Calu3 (cell line): ENCODE results near the gene FOXF2. TPM values are rescaled to one million over a fixed set of nuclear protein-coding genes. Genes with fewer than 3 reads are reported as not detected.

ENCODE experiments used
- BruUV-seq: library from RNA; stranded (reverse); fragments of 400-500 nt; replicated peaks from 2 replicates; lab custom pipeline; 2021; lab: Mats Ljungman, UMichigan
- CTCF ChIA-PET: fragments of 300-600 bp; sonication (Branson Sonifier 250); formaldehyde crosslinking; loops from one replicate; lab custom pipeline; 2022; ENCODE audit warnings: antibody characterized with exemption; lab: Charles Lee
- DNase-seq: peaks from one replicate; pipeline ENCODE4 v3.0.0; 2022
- H3K27ac Mint-ChIP-seq: one replicate; pipeline ENCODE4 v1.8.0; 2022; ENCODE audit warnings: mixed read lengths; ENCODE audit not compliant: unreplicated experiment
- H3K27me3 Mint-ChIP-seq: one replicate; pipeline ENCODE4 v1.8.0; 2022; ENCODE audit warnings: mixed read lengths; ENCODE audit not compliant: unreplicated experiment
- H3K36me3 Mint-ChIP-seq: one replicate; pipeline ENCODE4 v1.8.0; 2022; ENCODE audit warnings: mild to moderate bottlenecking, moderate library complexity, mixed read lengths; ENCODE audit not compliant: insufficient read depth, unreplicated experiment
- H3K4me1 Mint-ChIP-seq: one replicate; pipeline ENCODE4 v1.8.0; 2022; ENCODE audit warnings: mild to moderate bottlenecking, low read depth, mixed read lengths; ENCODE audit not compliant: unreplicated experiment
- H3K4me3 Mint-ChIP-seq: one replicate; pipeline ENCODE4 v1.8.0; 2022; ENCODE audit warnings: mild to moderate bottlenecking, low read depth, moderate library complexity, mixed read lengths; ENCODE audit not compliant: unreplicated experiment
- H3K9me3 Mint-ChIP-seq: one replicate; pipeline ENCODE4 v1.8.0; 2022; ENCODE audit warnings: low read depth, mixed read lengths; ENCODE audit not compliant: unreplicated experiment
- CTCF ChIP-seq: fragments of 200-600 bp; IDR thresholded peaks from one replicate; pipeline ENCODE4 v1.8.0; 2022; ENCODE audit warnings: antibody characterized with exemption; ENCODE audit not compliant: unreplicated experiment
- intact Hi-C: fragments of 100-400 bp; cut with micrococcal nuclease; formaldehyde crosslinking; loops from one replicate; pipeline ENCODE4 v1.10.0; 2022; ENCODE audit not compliant: unreplicated experiment
- total RNA-seq: library from RNA; stranded (reverse); gene quantifications from 2 replicates; pipeline ENCODE4 v1.2.3, GENCODE V29; 2022

The FOXF2 gene
- total RNA-seq, 1 experiment from 2014 or later, result 0.14 TPM

GRCh38 chr6:1382331-1382882, 7.0 kb upstream of the FOXF2 start:
- DNase-seq, result no peak
- Mint-ChIP-seq H3K9me3 (no peaks in the 10 kb centered on the region), H3K4me3 (no peak overlapping the region), H3K36me3 (no peaks in the 10 kb centered on the region), H3K4me1 (no peaks in the 10 kb centered on the region), H3K27me3 (peaks cover 65% of the 10 kb centered on the region), H3K27ac (no peak overlapping the region)
- no peak for TF ChIP-seq CTCF
- CTCF ChIA-PET, result no interaction called here
- no TSS peak for BruUV-seq
- intact Hi-C loops, result loop anchor here (5.0 kb wide), 1 partner anchor 660 kb away; no protein-coding TSS in a partner anchor

- CTCF ChIA-PET, result no interaction called here
- Mint-ChIP-seq H3K9me3 (no peaks in the 10 kb centered on the region), H3K27ac (no peak overlapping the region), H3K4me1 (no peaks in the 10 kb centered on the region), H3K27me3 (peaks cover 65% of the 10 kb centered on the region), H3K4me3 (no peak overlapping the region), H3K36me3 (no peaks in the 10 kb centered on the region)
- no peak for TF ChIP-seq CTCF
- BruUV-seq, result no TSS peak
- intact Hi-C loops, result loop anchor here (5.0 kb wide), 1 partner anchor 661 kb away; no protein-coding TSS in a partner anchor
- no peak for DNase-seq
Measured at GRCh38 chr6:1382883-1383728, 6.3 kb upstream of the FOXF2 start.

GRCh38 chr6:1383729-1384548, 5.4 kb upstream of the FOXF2 start:
- Mint-ChIP-seq H3K27ac (no peak overlapping the region), H3K4me1 (no peaks in the 10 kb centered on the region), H3K27me3 (peaks cover 67% of the 10 kb centered on the region), H3K9me3 (no peaks in the 10 kb centered on the region), H3K4me3 (no peak overlapping the region), H3K36me3 (no peaks in the 10 kb centered on the region)
- TF ChIP-seq CTCF, result no peak
- BruUV-seq, result no TSS peak
- intact Hi-C loops, result loop anchor here (5.0 kb wide), 1 partner anchor 662 kb away; no protein-coding TSS in a partner anchor
- no peak for DNase-seq
- CTCF ChIA-PET, result no interaction called here

- BruUV-seq, result no TSS peak
- Mint-ChIP-seq H3K9me3 (no peaks in the 10 kb centered on the region), H3K4me1 (no peaks in the 10 kb centered on the region), H3K27me3 (peaks cover 67% of the 10 kb centered on the region), H3K27ac (no peak overlapping the region), H3K4me3 (no peak overlapping the region), H3K36me3 (no peaks in the 10 kb centered on the region)
- no peak for DNase-seq
- CTCF ChIA-PET, result no interaction called here
- TF ChIP-seq CTCF, result no peak
- intact Hi-C loops, result loop anchor here (5.0 kb wide), 1 partner anchor 662 kb away; no protein-coding TSS in a partner anchor
Measured at GRCh38 chr6:1384549-1385128, 4.7 kb upstream of the FOXF2 start.
